ENCODE results near the gene FOXR1. TPM values are rescaled to one million over a fixed set of nuclear protein-coding genes. Genes with fewer than 3 reads are reported as not detected.

FOXR1 gene
- total RNA-seq, 4 donors from 2014 or later = not detected

- Histone ChIP-seq H3K27ac (peak overlapping the region; percentile 98 to 99), H3K9me3 (no peaks in the 10 kb centered on the region), H3K27me3 (no peaks in the 10 kb centered on the region), H3K4me3 (peak overlapping the region; percentile 89 to 90), H3K36me3 (no peaks in the 10 kb centered on the region), H3K4me1 (peaks cover 0 to 14% of the 10 kb centered on the region in 2 donors)
- TF ChIP-seq CTCF (IDR thresholded peaks at IDR 0.05) (peak in 1 of 4 experiments; percentile 29), POLR2A (IDR thresholded peaks at IDR 0.05) (peak in 1 of 2 donors; percentile 25)
- intact Hi-C loops (cut with DNase I; ENCODE audit: low total_unique reads) = loop anchor here (2.0 kb wide), 1 partner anchor 21 kb away; no protein-coding TSS in a partner anchor
- DNase-seq = peak; percentile 91 to 93
These were observed 42.0 kb upstream of the FOXR1 start for GRCh38 chr11:118929501-118930093.

GRCh38 chr11:118930094-118930712 is 41.4 kb upstream of the FOXR1 start:
- no peaks in the 10 kb centered on the region for H3K27me3 ChIP-seq
- H3K9me3 ChIP-seq = no peaks in the 10 kb centered on the region
- peaks cover 0 to 14% of the 10 kb centered on the region in 2 donors for H3K4me1 ChIP-seq
- TF ChIP-seq CTCF (IDR thresholded peaks at IDR 0.05) = peak; percentile 89 to 95 (median 93)
- TF ChIP-seq POLR2A (IDR thresholded peaks at IDR 0.05) = no peak
- H3K4me3 ChIP-seq = peak overlapping the region; percentile 89 to 90
- peak overlapping the region; percentile 98 to 99 for H3K27ac ChIP-seq
- intact Hi-C loops (cut with DNase I; ENCODE audit: low total_unique reads) = no loop called here
- H3K36me3 ChIP-seq = no peaks in the 10 kb centered on the region
- DNase-seq = peak; percentile 91

GRCh38 chr11:118931571-118931970 is 40.0 kb upstream of the FOXR1 start:
- H3K4me3 ChIP-seq = no peak overlapping the region
- intact Hi-C loops (cut with DNase I; ENCODE audit: low total_unique reads) = no loop called here
- TF ChIP-seq CTCF (IDR thresholded peaks at IDR 0.05) = no peak
- TF ChIP-seq POLR2A (IDR thresholded peaks at IDR 0.05) = no peak
- no peaks in the 10 kb centered on the region for H3K36me3 ChIP-seq
- peaks cover 0 to 14% of the 10 kb centered on the region in 2 donors for H3K4me1 ChIP-seq
- H3K27me3 ChIP-seq = no peaks in the 10 kb centered on the region
- H3K27ac ChIP-seq = no peak overlapping the region
- H3K9me3 ChIP-seq = no peaks in the 10 kb centered on the region
- DNase-seq = no peak

GRCh38 chr11:118933486-118933885 is 38.1 kb upstream of the FOXR1 start:
- peaks cover 0 to 11% of the 10 kb centered on the region in 2 donors for H3K4me1 ChIP-seq
- H3K4me3 ChIP-seq = no peak overlapping the region
- H3K27ac ChIP-seq = peak overlapping the region; percentile 71 to 78
- TF ChIP-seq CTCF (IDR thresholded peaks at IDR 0.05) (no peak), POLR2A (IDR thresholded peaks at IDR 0.05) (no peak)
- intact Hi-C loops (cut with DNase I; ENCODE audit: low total_unique reads) = no loop called here
- no peaks in the 10 kb centered on the region for H3K9me3 ChIP-seq
- DNase-seq = peak; percentile 65
- no peaks in the 10 kb centered on the region for H3K36me3 ChIP-seq
- H3K27me3 ChIP-seq = no peaks in the 10 kb centered on the region

- Histone ChIP-seq H3K9me3 (no peaks in the 10 kb centered on the region), H3K4me1 (peaks cover 0 to 6% of the 10 kb centered on the region in 2 donors), H3K36me3 (no peaks in the 10 kb centered on the region), H3K27ac (no peak overlapping the region), H3K4me3 (no peak overlapping the region), H3K27me3 (no peaks in the 10 kb centered on the region)
- no peak for DNase-seq
- intact Hi-C loops (cut with DNase I; ENCODE audit: low total_unique reads) = no loop called here
- no peak for TF ChIP-seq CTCF (IDR thresholded peaks at IDR 0.05)
- no peak for TF ChIP-seq POLR2A (IDR thresholded peaks at IDR 0.05)
These were observed 36.2 kb upstream of the FOXR1 start for GRCh38 chr11:118935376-118935775.

Data from uterus (tissue), 4 donors.